HepG2 (cell line): ENCODE measurements around the gene ITPR1. TPM values are rescaled to one million over a fixed set of nuclear protein-coding genes. Genes with fewer than 3 reads are reported as not detected.

Experiments
- ATAC-seq: fragments of 200-7000 bp; cut with Tn5 transposase; 3 replicates; pipeline ENCODE4 v1.9.1; 2020; ENCODE audit warnings: mild to moderate bottlenecking, moderate library complexity
- BruUV-seq: library from RNA; stranded (reverse); fragments of 400-500 nt; replicated peaks from 2 replicates; lab custom pipeline; 2021; lab: Mats Ljungman, UMichigan
- CTCF ChIA-PET: fragments of 300-600 bp; formaldehyde crosslinking; extraction: SDS; loops from one replicate; lab custom pipeline; 2021; ENCODE audit warnings: low total read pairs, inconsistent platforms, low intra/inter-chr PET ratio; lab: Yijun Ruan, JAX
- POLR2A ChIA-PET: fragments of 350-600 bp; sonication (Branson Sonifier 250); formaldehyde crosslinking; loops from one replicate; lab custom pipeline; 2020; ENCODE audit warnings: antibody characterized with exemption, inconsistent platforms; lab: Yijun Ruan, JAX
- DNase-seq: peaks from one replicate; pipeline ENCODE4 v3.0.0-alpha.2; 2015; ENCODE audit warnings: low spot score
- FAIRE-seq: peaks from 3 replicates; lab custom pipeline; 2011; peaks lifted over from hg19 to GRCh38; lab: Jason Lieb, UNC
- H2AFZ ChIP-seq: one replicate; pipeline ENCODE4 v1.6.1; 2011; ENCODE audit warnings: low read length, inconsistent platforms
- H3K27ac ChIP-seq: fragments of 300-600 bp; 3 replicates; pipeline ENCODE4 v1.8.0; 2011; ENCODE audit warnings: mixed run types, mild to moderate bottlenecking, mixed read lengths, low read length, inconsistent platforms; ENCODE audit not compliant: insufficient read depth; ENCODE audit errors: extremely low read length
- H3K27me3 ChIP-seq, 2 experiments: fragments of 200-600 bp in 1 of 2; 2 replicates in 1 of 2; 3 replicates in 1 of 2; pipeline versions ENCODE4 v1.6.0 to v1.8.0; 2011; ENCODE audit warnings: low read length in 2 of 2, mild to moderate bottlenecking in 2 of 2, moderate library complexity in 2 of 2, inconsistent platforms in 1 of 2; ENCODE audit not compliant: insufficient read depth in 2 of 2, control insufficient read depth in 1 of 2
- H3K36me3 ChIP-seq, 2 experiments: fragments of 200-600 bp in 1 of 2; replicated peaks in 1 of 2; 2 replicates in 1 of 2; 3 replicates in 1 of 2; pipeline versions ENCODE4 v1.5.1 to v1.8.0; 2011; ENCODE audit warnings: low read length in 2 of 2, inconsistent platforms in 1 of 2; ENCODE audit not compliant: insufficient read depth in 2 of 2, control insufficient read depth in 1 of 2
- H3K4me1 ChIP-seq: 2 replicates; pipeline ENCODE4 v1.5.1; 2012; ENCODE audit warnings: low read length, inconsistent platforms; ENCODE audit not compliant: insufficient read depth
- H3K4me2 ChIP-seq: 2 replicates; pipeline ENCODE4 v1.6.0; 2011; ENCODE audit warnings: low read depth, low read length, inconsistent platforms
- H3K4me3 ChIP-seq, 3 experiments: fragments of 200-600 bp in 1 of 3; sonication (generic), shearing (Covaris generic) in 1 of 3; replicated peaks in 1 of 3; 2 replicates each; pipeline ENCODE4 v1.5.1; 2011 to 2016; ENCODE audit warnings: low read length in 3 of 3, inconsistent platforms in 2 of 3, low read depth in 2 of 3, mild to moderate bottlenecking in 2 of 3, control low read depth in 1 of 3, mixed read lengths in 1 of 3; ENCODE audit not compliant: insufficient read depth in 1 of 3
- H3K79me2 ChIP-seq: one replicate; pipeline ENCODE4 v1.6.1; 2011; ENCODE audit warnings: low read length, inconsistent platforms; ENCODE audit not compliant: insufficient read depth
- H3K9ac ChIP-seq: 2 replicates; pipeline ENCODE4 v1.6.0; 2011; ENCODE audit warnings: mild to moderate bottlenecking, low read depth, low read length, inconsistent platforms; ENCODE audit not compliant: insufficient read depth
- H3K9me3 ChIP-seq: 2 replicates; pipeline ENCODE4 v1.5.1; 2012; ENCODE audit warnings: mild to moderate bottlenecking, low read length
- H4K20me1 ChIP-seq: 2 replicates; pipeline ENCODE4 v1.6.0; 2011; ENCODE audit warnings: inconsistent platforms, mild to moderate bottlenecking, low read length, moderate library complexity; ENCODE audit not compliant: insufficient read depth
- CBX1 ChIP-seq: IDR thresholded peaks from one replicate; pipeline ENCODE4 v1.6.1; 2016; ENCODE audit warnings: antibody characterized with exemption, low read depth
- FLYWCH1 ChIP-seq: sonication (generic); formaldehyde crosslinking; IDR thresholded peaks from 2 replicates; pipeline ENCODE4 v1.8.1; 2023; ENCODE audit warnings: mild to moderate bottlenecking, missing genetic modification reagents
- GABPB1 ChIP-seq: IDR thresholded peaks from 2 replicates; pipeline ENCODE4 v1.6.1; 2016; ENCODE audit warnings: mild to moderate bottlenecking, missing genetic modification reagents, moderate library complexity, missing compliant biosample characterization
- HMGA1 ChIP-seq: sonication (generic); formaldehyde crosslinking; conservative IDR thresholded peaks from 2 replicates; pipeline ENCODE4 v1.4.0; 2020; ENCODE audit warnings: missing genetic modification reagents
- IRF2 ChIP-seq: IDR thresholded peaks from 2 replicates; pipeline ENCODE4 v1.6.1; 2018; ENCODE audit warnings: missing genetic modification reagents, missing compliant biosample characterization
- KAT2B ChIP-seq: fragments of 150-350 bp; IDR thresholded peaks from 2 replicates; pipeline ENCODE4 v1.6.1; 2014; ENCODE audit warnings: low read depth, low read length, borderline replicate concordance
- KMT2A ChIP-seq: sonication (generic); formaldehyde crosslinking; IDR thresholded peaks from 2 replicates; pipeline ENCODE4 v1.4.0; 2020; ENCODE audit warnings: missing genetic modification reagents
- MBD4 ChIP-seq: IDR thresholded peaks from 2 replicates; pipeline ENCODE4 v1.6.1; 2012; ENCODE audit warnings: low read length, inconsistent platforms, borderline replicate concordance
- MIXL1 ChIP-seq: IDR thresholded peaks from 2 replicates; pipeline ENCODE4 v1.6.1; 2016
- PLRG1 ChIP-seq: fragments of 450-650 bp; conservative IDR thresholded peaks from 2 replicates; pipeline ENCODE4 v1.6.1; 2016
- SIN3B ChIP-seq: fragments of 150-350 bp; IDR thresholded peaks from 2 replicates; pipeline ENCODE4 v1.6.1; 2014; ENCODE audit warnings: low read length
- SP140L ChIP-seq: sonication (generic); formaldehyde crosslinking; IDR thresholded peaks from 2 replicates; pipeline ENCODE4 v1.4.0; 2020; ENCODE audit warnings: missing genetic modification reagents, borderline replicate concordance
- SYNCRIP ChIP-seq: fragments of 200-400 bp; formaldehyde crosslinking; IDR thresholded peaks from 2 replicates; pipeline ENCODE4 v1.6.1; 2018; ENCODE audit warnings: mild to moderate bottlenecking, low read depth, low read length; ENCODE audit not compliant: insufficient read depth
- ZKSCAN8 ChIP-seq: IDR thresholded peaks from 2 replicates; pipeline ENCODE4 v1.6.1; 2016; ENCODE audit warnings: borderline replicate concordance, missing genetic modification reagents, missing compliant biosample characterization
- ZNF777 ChIP-seq: sonication (generic); formaldehyde crosslinking; IDR thresholded peaks from 2 replicates; pipeline ENCODE4 v1.4.0; 2020; ENCODE audit warnings: missing genetic modification reagents
- ZNF850 ChIP-seq: sonication (generic); formaldehyde crosslinking; conservative IDR thresholded peaks from 2 replicates; pipeline ENCODE4 v1.9.0; 2021; ENCODE audit warnings: mild to moderate bottlenecking, missing genetic modification reagents
- WGBS: methylation state at CpG from one replicate; pipeline ENCODE4 v1.1.6; 2017; ENCODE audit warnings: low lambda C conversion rate; 5-methylcytosine and 5-hydroxymethylcytosine counted together
- in situ Hi-C: cut with HindIII; loops from 2 replicates; pipeline ENCODE4 v1.10.0; 2017; ENCODE audit warnings: low pct_unique_long_range_greater_than_20kb; ENCODE audit not compliant: extremely low pct_ligation_motif_present
- intact Hi-C: fragments of 100-400 bp; cut with micrococcal nuclease; formaldehyde crosslinking; loops from one replicate; pipeline ENCODE4 v1.10.0; 2022; ENCODE audit not compliant: unreplicated experiment
- polyA plus RNA-seq, 8 experiments: library from polyadenylated mRNA; depleted of rRNA in 3 of 8; stranded (reverse) in 7 of 8; unstranded in 1 of 8; fragments of >200 nt; fragmentation: Illumina TruSeq in 4 of 8; extraction: Trizol in 4 of 8; gene quantifications; 2 replicates each; pipeline versions ENCODE4 v1.2.1 to v1.2.3, GENCODE V29; 2011 to 2016; ENCODE audit warnings: low read depth in 4 of 8, missing spikeins in 1 of 8, mixed read lengths in 1 of 8; ENCODE audit not compliant: insufficient read depth in 1 of 8
- total RNA-seq, 5 experiments: library from RNA; depleted of rRNA; stranded (reverse); fragments of >200 nt; fragmentation: Illumina TruSeq; extraction: Trizol; gene quantifications; 2 replicates each; pipeline ENCODE4 v1.2.3, GENCODE V29; 2016; ENCODE audit warnings: low read depth in 1 of 5
- TF ChIP-seq, protein P1 (sequence below): sonication (generic); formaldehyde crosslinking; IDR thresholded peaks from 2 replicates; pipeline ENCODE4 v1.8.1; 2023; ENCODE audit warnings: mild to moderate bottlenecking, moderate library complexity, missing genetic modification reagents
- TF ChIP-seq, protein P2 (sequence below): sonication (generic); formaldehyde crosslinking; IDR thresholded peaks from 2 replicates; pipeline ENCODE4 v1.4.0; 2020; ENCODE audit warnings: missing genetic modification reagents, borderline replicate concordance
- TF ChIP-seq, protein P3 (sequence below): sonication (generic); formaldehyde crosslinking; IDR thresholded peaks from 2 replicates; pipeline ENCODE4 v1.4.0; 2020; ENCODE audit warnings: missing genetic modification reagents
- TF ChIP-seq, protein P4 (sequence below): sonication (generic); formaldehyde crosslinking; IDR thresholded peaks from 2 replicates; pipeline ENCODE4 v1.9.0; 2021; ENCODE audit warnings: missing genetic modification reagents, borderline replicate concordance

Gene ITPR1
- total and polyA plus RNA-seq, 2 of the 13 experiments (the other 11 are each of a cell fraction or from before 2014, with no cell fraction given): 10.0 to 11.4 TPM

DNA sequence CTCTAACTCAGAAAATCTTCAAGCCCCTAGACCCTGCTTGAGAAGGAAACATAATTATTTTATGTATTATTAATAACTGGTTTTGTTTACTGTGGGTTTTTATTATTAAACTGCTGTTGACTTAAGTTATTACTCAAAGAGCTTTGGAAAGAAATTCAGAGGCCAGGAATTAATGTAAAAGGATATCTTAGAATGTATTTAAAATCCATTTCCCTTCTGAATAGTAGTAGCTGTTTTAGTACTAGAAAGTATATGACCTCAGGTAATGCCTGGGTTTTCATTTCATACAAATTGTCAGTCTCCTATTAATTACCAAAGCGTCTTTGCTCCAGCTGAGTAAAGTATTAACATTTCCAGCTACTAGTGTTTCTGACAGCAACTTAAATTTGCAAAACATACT lies 223.1 kb downstream of the ITPR1 start:
- CTCF ChIA-PET: no interaction called here
- peaks cover 10% of the 10 kb centered on the region; the same call in 1 of the 2 replicates for H3K4me1 ChIP-seq
- intact Hi-C loops (no loop called here), in situ Hi-C loops (no loop called here)
- DNase-seq (no peak), ATAC-seq (no peak), FAIRE-seq (no peak)
- POLR2A ChIA-PET: no interaction called here
- no peaks in the 10 kb centered on the region for H3K9me3 ChIP-seq
- H3K4me3 ChIP-seq: no peak overlapping the region
- no TSS peak for BruUV-seq
- peaks cover 4 to 15% of the 10 kb centered on the region in 2 experiments; a peak in 4 of 5 replicates for H3K36me3 ChIP-seq
- no peak overlapping the region for H3K27ac ChIP-seq
- TF ChIP-seq ZKSCAN8 (no peak), FLYWCH1 (CRISPR knock-in tag) (no peak), MIXL1 (CRISPR knock-in tag) (no peak), HMGA1 (CRISPR knock-in tag) (no peak), SYNCRIP (no peak), GABPB1 (CRISPR knock-in tag) (no peak), IRF2 (CRISPR knock-in tag) (no peak), SIN3B (no peak), ZNF777 (no peak), MBD4 (no peak), KAT2B (no peak), ZNF850 (CRISPR knock-in tag) (no peak), CBX1 (no peak), KMT2A (CRISPR knock-in tag) (no peak), SP140L (CRISPR knock-in tag) (no peak), PLRG1 (no peak)
- TF ChIP-seq, protein P1, sequence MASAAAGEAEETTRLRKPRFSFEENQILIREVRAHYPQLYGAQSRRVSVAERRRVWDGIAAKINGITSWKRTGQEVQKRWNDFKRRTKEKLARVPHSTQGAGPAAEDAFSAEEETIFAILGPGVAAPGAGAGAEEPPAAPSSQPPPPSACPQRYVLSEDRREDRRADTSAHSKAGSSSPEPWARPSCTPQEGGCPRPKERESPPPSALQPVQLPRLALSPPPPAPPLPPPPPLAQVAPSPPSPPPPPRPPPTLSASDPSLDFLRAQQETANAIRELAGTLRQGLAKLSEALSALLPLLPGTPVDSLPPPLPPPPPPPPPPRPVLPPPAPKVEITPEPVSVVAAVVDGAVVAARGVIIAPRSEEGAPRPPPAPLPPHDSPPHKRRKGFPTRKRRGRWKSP (CRISPR knock-in tag): no peak
- TF ChIP-seq, protein P2, sequence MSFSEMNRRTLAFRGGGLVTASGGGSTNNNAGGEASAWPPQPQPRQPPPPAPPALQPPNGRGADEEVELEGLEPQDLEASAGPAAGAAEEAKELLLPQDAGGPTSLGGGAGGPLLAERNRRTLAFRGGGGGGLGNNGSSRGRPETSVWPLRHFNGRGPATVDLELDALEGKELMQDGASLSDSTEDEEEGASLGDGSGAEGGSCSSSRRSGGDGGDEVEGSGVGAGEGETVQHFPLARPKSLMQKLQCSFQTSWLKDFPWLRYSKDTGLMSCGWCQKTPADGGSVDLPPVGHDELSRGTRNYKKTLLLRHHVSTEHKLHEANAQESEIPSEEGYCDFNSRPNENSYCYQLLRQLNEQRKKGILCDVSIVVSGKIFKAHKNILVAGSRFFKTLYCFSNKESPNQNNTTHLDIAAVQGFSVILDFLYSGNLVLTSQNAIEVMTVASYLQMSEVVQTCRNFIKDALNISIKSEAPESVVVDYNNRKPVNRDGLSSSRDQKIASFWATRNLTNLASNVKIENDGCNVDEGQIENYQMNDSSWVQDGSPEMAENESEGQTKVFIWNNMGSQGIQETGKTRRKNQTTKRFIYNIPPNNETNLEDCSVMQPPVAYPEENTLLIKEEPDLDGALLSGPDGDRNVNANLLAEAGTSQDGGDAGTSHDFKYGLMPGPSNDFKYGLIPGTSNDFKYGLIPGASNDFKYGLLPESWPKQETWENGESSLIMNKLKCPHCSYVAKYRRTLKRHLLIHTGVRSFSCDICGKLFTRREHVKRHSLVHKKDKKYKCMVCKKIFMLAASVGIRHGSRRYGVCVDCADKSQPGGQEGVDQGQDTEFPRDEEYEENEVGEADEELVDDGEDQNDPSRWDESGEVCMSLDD: no peak
- TF ChIP-seq, protein P3, sequence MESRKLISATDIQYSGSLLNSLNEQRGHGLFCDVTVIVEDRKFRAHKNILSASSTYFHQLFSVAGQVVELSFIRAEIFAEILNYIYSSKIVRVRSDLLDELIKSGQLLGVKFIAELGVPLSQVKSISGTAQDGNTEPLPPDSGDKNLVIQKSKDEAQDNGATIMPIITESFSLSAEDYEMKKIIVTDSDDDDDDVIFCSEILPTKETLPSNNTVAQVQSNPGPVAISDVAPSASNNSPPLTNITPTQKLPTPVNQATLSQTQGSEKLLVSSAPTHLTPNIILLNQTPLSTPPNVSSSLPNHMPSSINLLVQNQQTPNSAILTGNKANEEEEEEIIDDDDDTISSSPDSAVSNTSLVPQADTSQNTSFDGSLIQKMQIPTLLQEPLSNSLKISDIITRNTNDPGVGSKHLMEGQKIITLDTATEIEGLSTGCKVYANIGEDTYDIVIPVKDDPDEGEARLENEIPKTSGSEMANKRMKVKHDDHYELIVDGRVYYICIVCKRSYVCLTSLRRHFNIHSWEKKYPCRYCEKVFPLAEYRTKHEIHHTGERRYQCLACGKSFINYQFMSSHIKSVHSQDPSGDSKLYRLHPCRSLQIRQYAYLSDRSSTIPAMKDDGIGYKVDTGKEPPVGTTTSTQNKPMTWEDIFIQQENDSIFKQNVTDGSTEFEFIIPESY (CRISPR knock-in tag): no peak
- TF ChIP-seq, protein P4, sequence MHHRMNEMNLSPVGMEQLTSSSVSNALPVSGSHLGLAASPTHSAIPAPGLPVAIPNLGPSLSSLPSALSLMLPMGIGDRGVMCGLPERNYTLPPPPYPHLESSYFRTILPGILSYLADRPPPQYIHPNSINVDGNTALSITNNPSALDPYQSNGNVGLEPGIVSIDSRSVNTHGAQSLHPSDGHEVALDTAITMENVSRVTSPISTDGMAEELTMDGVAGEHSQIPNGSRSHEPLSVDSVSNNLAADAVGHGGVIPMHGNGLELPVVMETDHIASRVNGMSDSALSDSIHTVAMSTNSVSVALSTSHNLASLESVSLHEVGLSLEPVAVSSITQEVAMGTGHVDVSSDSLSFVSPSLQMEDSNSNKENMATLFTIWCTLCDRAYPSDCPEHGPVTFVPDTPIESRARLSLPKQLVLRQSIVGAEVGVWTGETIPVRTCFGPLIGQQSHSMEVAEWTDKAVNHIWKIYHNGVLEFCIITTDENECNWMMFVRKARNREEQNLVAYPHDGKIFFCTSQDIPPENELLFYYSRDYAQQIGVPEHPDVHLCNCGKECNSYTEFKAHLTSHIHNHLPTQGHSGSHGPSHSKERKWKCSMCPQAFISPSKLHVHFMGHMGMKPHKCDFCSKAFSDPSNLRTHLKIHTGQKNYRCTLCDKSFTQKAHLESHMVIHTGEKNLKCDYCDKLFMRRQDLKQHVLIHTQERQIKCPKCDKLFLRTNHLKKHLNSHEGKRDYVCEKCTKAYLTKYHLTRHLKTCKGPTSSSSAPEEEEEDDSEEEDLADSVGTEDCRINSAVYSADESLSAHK (CRISPR knock-in tag): no peak
- H3K79me2 ChIP-seq: no peaks in the 10 kb centered on the region
- H3K9ac ChIP-seq: no peak overlapping the region
- no peaks in the 10 kb centered on the region for H3K27me3 ChIP-seq
- 97% methylated on average over 1 of the region's 1 CpG for WGBS
- H2AFZ ChIP-seq: no peak overlapping the region
- H4K20me1 ChIP-seq: no peaks in the 10 kb centered on the region
- H3K4me2 ChIP-seq: no peak overlapping the region
